ENCODE results near the gene NTM. TPM values are rescaled to one million over a fixed set of nuclear protein-coding genes. Genes with fewer than 3 reads are reported as not detected.
A peak's percentile ranks its signal among the peaks of the same experiment; 100 is the strongest.

The NTM gene
- polyA plus RNA-seq, 1 donor from 2014 or later: 39.4 TPM

GRCh38 chr11:131746201-131746600 lies 375.8 kb downstream of the NTM start:
- Histone ChIP-seq H3K4me2 (ENCODE audit: low read length) (no peak overlapping the region), H3K27ac (ENCODE audit: low read length) (no peak overlapping the region), H4K20me1 (ENCODE audit: insufficient read depth) (no peaks in the 10 kb centered on the region), H3K4me3 (ENCODE audit: low read length) (no peak overlapping the region), H3K9me3 (ENCODE audit: low read length) (no peaks in the 10 kb centered on the region), H3F3A (ENCODE audit: insufficient read depth, low read length, poor library complexity, severe bottlenecking) (no peaks in the 10 kb centered on the region), H3K36me3 (ENCODE audit: insufficient read depth, low read length) (no peaks in the 10 kb centered on the region), H3K79me2 (replicated peaks; ENCODE audit: insufficient read depth, low read length) (no peaks in the 10 kb centered on the region), H3K9me2 (ENCODE audit: insufficient read depth, low read length) (no peaks in the 10 kb centered on the region), H3K27me3 (ENCODE audit: insufficient read depth, low read depth, low read length) (no peaks in the 10 kb centered on the region), H2AFZ (ENCODE audit: low read depth, low read length) (no peak overlapping the region), H3K9ac (ENCODE audit: low read length) (no peak overlapping the region)
- TF ChIP-seq REST (IDR thresholded peaks at IDR 0.05; ENCODE audit: borderline replicate concordance) (peak; percentile 75), EZH2 (IDR thresholded peaks at IDR 0.05; ENCODE audit: borderline replicate concordance, insufficient read depth, low read length, poor library complexity, severe bottlenecking) (no peak), TAF1 (IDR thresholded peaks at IDR 0.05; ENCODE audit: low read depth) (no peak), RAD21 (conservative IDR thresholded peaks at IDR 0.05) (no peak), MXI1 (conservative IDR thresholded peaks at IDR 0.05; ENCODE audit: poor library complexity, severe bottlenecking) (no peak), SMC3 (conservative IDR thresholded peaks at IDR 0.05; ENCODE audit: poor library complexity) (no peak)

GRCh38 chr11:131748151-131749050 lies 378.0 kb downstream of the NTM start:
- Histone ChIP-seq H3K4me3 (ENCODE audit: low read length) (no peak overlapping the region), H3K9ac (ENCODE audit: low read length) (peak overlapping the region; percentile 5), H2AFZ (ENCODE audit: low read depth, low read length) (no peak overlapping the region), H3K27me3 (ENCODE audit: insufficient read depth, low read depth, low read length) (no peaks in the 10 kb centered on the region), H3K9me2 (ENCODE audit: insufficient read depth, low read length) (no peaks in the 10 kb centered on the region), H3K79me2 (replicated peaks; ENCODE audit: insufficient read depth, low read length) (no peaks in the 10 kb centered on the region), H3F3A (ENCODE audit: insufficient read depth, low read length, poor library complexity, severe bottlenecking) (no peaks in the 10 kb centered on the region), H3K4me2 (ENCODE audit: low read length) (no peak overlapping the region), H3K9me3 (ENCODE audit: low read length) (no peaks in the 10 kb centered on the region), H3K36me3 (ENCODE audit: insufficient read depth, low read length) (no peaks in the 10 kb centered on the region), H3K27ac (ENCODE audit: low read length) (no peak overlapping the region), H4K20me1 (ENCODE audit: insufficient read depth) (no peaks in the 10 kb centered on the region)
- peak; percentile 13 for TF ChIP-seq MXI1 (conservative IDR thresholded peaks at IDR 0.05; ENCODE audit: poor library complexity, severe bottlenecking)
- TF ChIP-seq RAD21 (conservative IDR thresholded peaks at IDR 0.05): peak; percentile 93
- TF ChIP-seq CTCF (IDR thresholded peaks at IDR 0.05; ENCODE audit: poor library complexity, severe bottlenecking): peak; percentile 95
- TF ChIP-seq EP300 (conservative IDR thresholded peaks at IDR 0.05; ENCODE audit: poor library complexity, severe bottlenecking): no peak
- TF ChIP-seq REST (IDR thresholded peaks at IDR 0.05; ENCODE audit: borderline replicate concordance): no peak
- peak; percentile 91 for TF ChIP-seq SMC3 (conservative IDR thresholded peaks at IDR 0.05; ENCODE audit: poor library complexity)
- no peak for TF ChIP-seq POLR2AphosphoS5 (IDR thresholded peaks at IDR 0.05)
- no peak for TF ChIP-seq TAF1 (IDR thresholded peaks at IDR 0.05; ENCODE audit: low read depth)

Data from neural cell (in vitro differentiated cells).